Neural progenitor cell (in vitro differentiated cells): ENCODE data around the gene PAX9. TPM values are rescaled to one million over a fixed set of nuclear protein-coding genes. Genes with fewer than 3 reads are reported as not detected.
A peak's percentile ranks its signal among the peaks of the same experiment; 100 is the strongest.

Experiments used
- DNase-seq: peaks from one replicate; pipeline ENCODE4 v3.0.0-alpha.2; 2016; ENCODE audit warnings: low spot score
- H2AFZ ChIP-seq: fragments of 200-600 bp; sonication (generic); replicated peaks from 2 replicates; pipeline ENCODE4 v1.6.1; 2016; ENCODE audit warnings: antibody characterized with exemption
- H3F3A ChIP-seq: fragments of 200-600 bp; sonication (generic); 2 replicates; pipeline ENCODE4 v1.6.1; 2016; ENCODE audit warnings: antibody characterized with exemption, low read depth
- H3K27ac ChIP-seq: fragments of 200-600 bp; sonication (generic); 2 replicates; pipeline ENCODE4 v1.5.1; 2016; ENCODE audit warnings: mild to moderate bottlenecking
- H3K27me3 ChIP-seq: fragments of 200-600 bp; sonication (generic); 2 replicates; pipeline ENCODE4 v1.6.1; 2016; ENCODE audit warnings: mild to moderate bottlenecking, moderate library complexity
- H3K36me3 ChIP-seq: fragments of 200-600 bp; sonication (generic); 2 replicates; pipeline ENCODE4 v1.5.1; 2016
- H3K4me1 ChIP-seq: fragments of 200-600 bp; sonication (generic); 2 replicates; pipeline ENCODE4 v1.6.1; 2016; ENCODE audit warnings: mixed run types
- H3K4me2 ChIP-seq: fragments of 200-600 bp; sonication (generic); 2 replicates; pipeline ENCODE4 v1.6.1; 2016
- H3K4me3 ChIP-seq: fragments of 200-600 bp; sonication (generic); 2 replicates; pipeline ENCODE4 v1.5.1; 2016
- H3K79me2 ChIP-seq: fragments of 200-600 bp; sonication (generic); 2 replicates; pipeline ENCODE4 v1.6.1; 2016; ENCODE audit warnings: low read depth
- H3K9ac ChIP-seq: fragments of 200-600 bp; sonication (generic); 2 replicates; pipeline ENCODE4 v1.6.1; 2016
- H3K9me3 ChIP-seq: fragments of 200-600 bp; sonication (generic); 2 replicates; pipeline ENCODE4 v1.5.1; 2016; ENCODE audit warnings: low read depth
- H4K20me1 ChIP-seq: fragments of 200-600 bp; sonication (generic); 2 replicates; pipeline ENCODE4 v1.6.1; 2016; ENCODE audit warnings: low read depth
- H3K27ac Mint-ChIP-seq: 3 replicates; pipeline ENCODE4 v1.8.0; 2021; ENCODE audit warnings: mixed read lengths
- H3K27me3 Mint-ChIP-seq: 2 replicates; pipeline ENCODE4 v1.8.0; 2022; ENCODE audit warnings: low read depth, mild to moderate bottlenecking, inconsistent platforms, moderate library complexity, mixed read lengths; ENCODE audit not compliant: insufficient read depth
- H3K36me3 Mint-ChIP-seq: 3 replicates; pipeline ENCODE4 v1.8.0; 2021; ENCODE audit warnings: mixed read lengths
- H3K4me1 Mint-ChIP-seq: 3 replicates; pipeline ENCODE4 v1.8.0; 2021; ENCODE audit warnings: mixed read lengths
- H3K4me3 Mint-ChIP-seq: 3 replicates; pipeline ENCODE4 v1.8.0; 2021; ENCODE audit warnings: mild to moderate bottlenecking, moderate library complexity, mixed read lengths
- H3K9me3 Mint-ChIP-seq: 3 replicates; pipeline ENCODE4 v1.8.0; 2020; ENCODE audit warnings: mixed read lengths
- EZH2 ChIP-seq: fragments of 200-600 bp; sonication (generic); IDR thresholded peaks from 2 replicates; pipeline ENCODE4 v1.6.1; 2017; ENCODE audit warnings: antibody characterized with exemption, mild to moderate bottlenecking, moderate library complexity
- EZH2phosphoT487 ChIP-seq: fragments of 200-600 bp; sonication (generic); IDR thresholded peaks from 2 replicates; pipeline ENCODE4 v1.6.1; 2017; ENCODE audit warnings: antibody characterized with exemption
- total RNA-seq: library from RNA; depleted of rRNA; stranded (reverse); fragments of >200 nt; gene quantifications from 2 replicates; pipeline ENCODE4 v1.2.3, GENCODE V29; 2015; ENCODE audit warnings: low replicate concordance
- TF ChIP-seq, protein P1 (sequence below): fragments of 200-600 bp; sonication (generic); IDR thresholded peaks from 2 replicates; pipeline ENCODE4 v1.5.1; 2017; ENCODE audit warnings: antibody characterized with exemption, mild to moderate bottlenecking

The PAX9 gene
- total RNA-seq, 1 donor from 2014 or later: not detected

DNA sequence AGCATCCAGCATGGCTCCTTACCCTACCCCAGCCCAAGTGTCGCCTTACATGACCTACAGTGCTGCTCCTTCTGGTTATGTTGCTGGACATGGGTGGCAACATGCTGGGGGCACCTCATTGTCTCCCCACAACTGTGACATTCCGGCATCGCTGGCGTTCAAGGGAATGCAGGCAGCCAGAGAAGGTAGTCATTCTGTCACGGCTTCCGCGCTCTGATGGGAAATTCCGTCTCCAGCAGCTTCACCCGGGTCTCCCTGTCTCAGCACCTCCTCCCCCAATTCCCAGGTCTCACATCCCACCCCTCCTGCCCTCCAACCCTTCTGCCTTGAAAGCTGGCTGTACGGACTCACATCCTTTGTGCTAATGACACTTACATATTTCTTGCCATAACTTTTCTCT lies 14.6 kb downstream of the PAX9 start:
- no peaks in the 10 kb centered on the region for H3K9me3 ChIP-seq
- H3K4me1 ChIP-seq: peaks cover 13% of the 10 kb centered on the region
- peak overlapping the region; percentile 33 for H3K4me3 ChIP-seq
- TF ChIP-seq EZH2phosphoT487 (no peak), EZH2 (no peak)
- TF ChIP-seq, protein P1, sequence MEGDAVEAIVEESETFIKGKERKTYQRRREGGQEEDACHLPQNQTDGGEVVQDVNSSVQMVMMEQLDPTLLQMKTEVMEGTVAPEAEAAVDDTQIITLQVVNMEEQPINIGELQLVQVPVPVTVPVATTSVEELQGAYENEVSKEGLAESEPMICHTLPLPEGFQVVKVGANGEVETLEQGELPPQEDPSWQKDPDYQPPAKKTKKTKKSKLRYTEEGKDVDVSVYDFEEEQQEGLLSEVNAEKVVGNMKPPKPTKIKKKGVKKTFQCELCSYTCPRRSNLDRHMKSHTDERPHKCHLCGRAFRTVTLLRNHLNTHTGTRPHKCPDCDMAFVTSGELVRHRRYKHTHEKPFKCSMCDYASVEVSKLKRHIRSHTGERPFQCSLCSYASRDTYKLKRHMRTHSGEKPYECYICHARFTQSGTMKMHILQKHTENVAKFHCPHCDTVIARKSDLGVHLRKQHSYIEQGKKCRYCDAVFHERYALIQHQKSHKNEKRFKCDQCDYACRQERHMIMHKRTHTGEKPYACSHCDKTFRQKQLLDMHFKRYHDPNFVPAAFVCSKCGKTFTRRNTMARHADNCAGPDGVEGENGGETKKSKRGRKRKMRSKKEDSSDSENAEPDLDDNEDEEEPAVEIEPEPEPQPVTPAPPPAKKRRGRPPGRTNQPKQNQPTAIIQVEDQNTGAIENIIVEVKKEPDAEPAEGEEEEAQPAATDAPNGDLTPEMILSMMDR: no peak
- H3K4me2 ChIP-seq: peak overlapping the region; percentile 68
- H3K27me3 ChIP-seq: peaks cover 67% of the 10 kb centered on the region
- no peaks in the 10 kb centered on the region for H3K36me3 ChIP-seq
- no peak overlapping the region for H3K27ac ChIP-seq
- H4K20me1 ChIP-seq: no peaks in the 10 kb centered on the region
- H3K27ac Mint-ChIP-seq: peak overlapping the region; percentile 55
- H3F3A ChIP-seq: peaks cover 5% of the 10 kb centered on the region
- no peak overlapping the region for H2AFZ ChIP-seq
- H3K9me3 Mint-ChIP-seq: no peaks in the 10 kb centered on the region
- no peak overlapping the region for H3K9ac ChIP-seq
- H3K36me3 Mint-ChIP-seq: no peaks in the 10 kb centered on the region
- peaks cover 9% of the 10 kb centered on the region for H3K27me3 Mint-ChIP-seq
- no peaks in the 10 kb centered on the region for H3K79me2 ChIP-seq
- H3K4me3 Mint-ChIP-seq: no peak overlapping the region
- peak; percentile 59 for DNase-seq
- H3K4me1 Mint-ChIP-seq: peaks cover 4% of the 10 kb centered on the region

- Histone ChIP-seq H3K9ac (no peak overlapping the region), H2AFZ (no peak overlapping the region), H3K36me3 (no peaks in the 10 kb centered on the region), H3K27me3 (peaks cover 7% of the 10 kb centered on the region), H3K9me3 (no peaks in the 10 kb centered on the region), H3K79me2 (no peaks in the 10 kb centered on the region), H3K4me1 (no peaks in the 10 kb centered on the region), H3K4me3 (no peak overlapping the region), H4K20me1 (no peaks in the 10 kb centered on the region), H3F3A (no peaks in the 10 kb centered on the region), H3K27ac (no peak overlapping the region), H3K4me2 (no peak overlapping the region)
- H3K9me3 Mint-ChIP-seq: no peaks in the 10 kb centered on the region
- H3K4me3 Mint-ChIP-seq: no peak overlapping the region
- TF ChIP-seq EZH2 (no peak), EZH2phosphoT487 (no peak)
- TF ChIP-seq, protein P1: no peak
- H3K27ac Mint-ChIP-seq: no peak overlapping the region
- no peaks in the 10 kb centered on the region for H3K36me3 Mint-ChIP-seq
- DNase-seq: no peak
- H3K4me1 Mint-ChIP-seq: no peaks in the 10 kb centered on the region
- H3K27me3 Mint-ChIP-seq: no peaks in the 10 kb centered on the region
Observed at GRCh38 chr14:36682338-36682737, 20.7 kb downstream of the PAX9 start.

DNA sequence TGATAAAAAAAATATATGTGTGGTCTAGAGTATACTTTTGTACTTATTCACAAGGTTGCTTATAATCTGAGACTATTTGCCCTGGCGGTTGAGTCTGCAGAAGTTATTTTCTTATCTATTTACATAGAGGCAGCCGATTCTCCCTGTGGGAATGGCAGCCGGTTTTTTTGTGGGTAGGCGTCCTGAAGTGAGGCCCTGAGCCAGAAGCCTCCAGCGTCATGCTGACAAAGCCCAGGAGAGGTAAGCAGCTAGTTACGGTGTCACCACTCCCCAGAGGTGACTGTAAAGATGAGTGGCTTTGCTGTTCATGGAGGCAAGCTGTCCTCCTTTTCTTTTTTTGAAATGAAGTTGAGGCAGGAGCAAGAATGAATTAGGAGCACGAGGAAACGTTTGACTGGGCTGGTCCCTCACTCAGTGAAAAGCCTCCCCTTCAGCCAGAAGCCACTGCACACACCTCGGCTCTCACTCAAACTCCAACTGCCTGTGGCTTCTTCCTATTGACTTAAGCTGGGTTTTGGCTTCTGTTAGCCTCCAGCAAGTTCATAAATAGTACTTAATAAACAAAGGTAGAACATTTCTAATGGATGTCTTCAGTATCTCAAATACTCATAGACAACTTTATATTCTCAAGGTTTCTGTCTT lies 21.5 kb downstream of the PAX9 start:
- H3K36me3 Mint-ChIP-seq: no peaks in the 10 kb centered on the region
- no peak overlapping the region for H3K4me3 ChIP-seq
- H3K4me1 Mint-ChIP-seq: no peaks in the 10 kb centered on the region

More for the DNA sequence above, 21.5 kb downstream of the PAX9 start:
- Histone ChIP-seq H3K79me2 (no peaks in the 10 kb centered on the region), H3K27me3 (no peaks in the 10 kb centered on the region), H3K4me1 (no peaks in the 10 kb centered on the region), H2AFZ (no peak overlapping the region), H3K9me3 (no peaks in the 10 kb centered on the region), H4K20me1 (no peaks in the 10 kb centered on the region), H3K9ac (no peak overlapping the region), H3F3A (no peaks in the 10 kb centered on the region), H3K27ac (no peak overlapping the region), H3K4me2 (no peak overlapping the region), H3K36me3 (no peaks in the 10 kb centered on the region)
- no peak overlapping the region for H3K27ac Mint-ChIP-seq
- H3K4me3 Mint-ChIP-seq: no peak overlapping the region
- TF ChIP-seq, protein P1: no peak
- TF ChIP-seq EZH2phosphoT487: no peak
- no peak for TF ChIP-seq EZH2
- DNase-seq: no peak
- H3K27me3 Mint-ChIP-seq: no peaks in the 10 kb centered on the region
- H3K9me3 Mint-ChIP-seq: no peaks in the 10 kb centered on the region
